ENCODE results near the gene AFAP1L2.
"Not testable (repeated sequence)": the region's sequence is repeated elsewhere in the genome, so short reads cannot be mapped to it uniquely, and the experiment has no call there.

- not testable (repeated sequence) for TF ChIP-seq CTCF (IDR thresholded peaks at IDR 0.05); EZH2 (IDR thresholded peaks at IDR 0.05; ENCODE audit: borderline replicate concordance, insufficient read depth, low read depth, low read length, poor library complexity, severe bottlenecking)
Observed at GRCh38 chr10:114349071-114349470, 55.2 kb downstream of the AFAP1L2 start.
